Measurements from ENCODE around the gene GAN.
"Not testable (repeated sequence)": the region's sequence is repeated elsewhere in the genome, so short reads cannot be mapped to it uniquely, and the experiment has no call there.

The GAN gene

DNA sequence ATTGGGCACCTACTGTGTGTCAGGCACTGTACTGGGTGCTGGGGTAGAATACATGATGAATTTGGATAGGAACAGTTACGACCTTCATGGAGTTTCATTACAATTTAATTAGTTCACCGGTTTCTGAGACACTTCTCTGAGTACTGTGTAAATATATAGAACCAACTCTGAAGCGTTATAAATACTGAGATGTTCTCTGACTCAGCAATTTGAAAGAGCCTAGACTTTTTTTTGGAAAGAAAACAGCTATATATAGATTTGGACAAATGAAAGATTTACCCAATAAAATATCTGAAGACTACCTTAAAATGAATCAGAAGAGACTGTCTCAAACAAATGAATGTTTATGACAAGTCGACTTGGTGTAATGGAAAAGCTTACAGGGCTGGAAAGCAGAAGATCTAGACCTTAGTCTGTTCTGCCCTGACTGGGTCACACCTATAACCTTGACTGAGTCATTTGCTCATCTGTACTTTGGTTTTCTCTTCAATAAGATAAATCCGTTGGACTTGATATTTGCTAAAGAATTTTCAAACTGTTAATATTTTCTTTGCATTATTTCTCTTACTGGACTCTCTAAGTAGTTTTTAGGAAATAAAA, 4.6 kb upstream of the GAN start:
- DNase-seq (ENCODE audit: low spot score) = no peak

GRCh38 chr16:81311762-81312161, 3.0 kb upstream of the GAN start:
- DNase-seq (ENCODE audit: low spot score) = no peak

DNA sequence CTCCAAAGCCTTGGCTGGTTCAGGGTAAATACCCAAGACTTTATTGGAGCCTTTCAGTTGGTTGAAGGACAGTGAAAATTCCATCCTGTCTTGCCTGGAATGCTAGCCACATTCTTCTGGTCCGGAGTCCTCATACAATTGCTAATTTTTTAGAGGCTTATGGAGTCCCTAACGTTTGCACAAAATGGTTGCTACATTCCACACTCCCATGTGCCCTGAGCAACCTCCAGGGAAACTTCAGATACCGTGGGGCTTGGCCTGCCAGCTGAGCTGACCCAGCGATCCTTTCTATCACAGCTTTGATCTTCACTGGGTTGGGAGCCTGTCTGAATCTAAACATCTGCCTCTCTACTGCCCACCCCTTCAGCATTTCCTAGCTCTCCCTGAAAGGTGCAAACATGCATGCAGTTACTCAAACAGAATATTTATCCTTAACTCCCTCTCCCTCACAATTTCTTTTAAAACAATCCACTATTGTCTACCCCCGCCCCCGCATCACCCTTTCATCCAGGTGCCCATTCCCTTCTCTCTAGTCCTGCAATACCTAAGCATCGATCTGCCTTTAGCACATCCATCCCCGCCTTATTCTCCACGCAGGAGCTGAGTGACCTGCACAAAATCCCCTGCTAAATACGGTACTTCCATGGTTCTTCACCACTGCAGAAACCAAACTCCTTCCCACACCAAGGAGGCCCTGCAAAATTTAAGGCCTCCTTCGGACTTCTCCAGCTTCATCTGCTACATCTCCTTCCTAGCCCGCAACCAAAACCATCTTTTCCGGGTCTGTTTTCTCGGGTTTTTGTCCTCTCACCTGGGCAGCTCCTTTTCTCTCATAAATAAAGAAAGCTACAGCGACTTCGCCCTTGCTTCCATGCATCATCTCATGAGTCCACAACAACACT, 810 bp upstream of the GAN start:
- peak; percentile 42 for DNase-seq (ENCODE audit: low spot score)

GRCh38 chr16:81315271-81316175, 761 bp downstream of the GAN start:
- peak; percentile 51 for DNase-seq (ENCODE audit: low spot score)

- DNase-seq (ENCODE audit: low spot score) = no peak
Measured at GRCh38 chr16:81316176-81316496, 1.4 kb downstream of the GAN start.

DNA sequence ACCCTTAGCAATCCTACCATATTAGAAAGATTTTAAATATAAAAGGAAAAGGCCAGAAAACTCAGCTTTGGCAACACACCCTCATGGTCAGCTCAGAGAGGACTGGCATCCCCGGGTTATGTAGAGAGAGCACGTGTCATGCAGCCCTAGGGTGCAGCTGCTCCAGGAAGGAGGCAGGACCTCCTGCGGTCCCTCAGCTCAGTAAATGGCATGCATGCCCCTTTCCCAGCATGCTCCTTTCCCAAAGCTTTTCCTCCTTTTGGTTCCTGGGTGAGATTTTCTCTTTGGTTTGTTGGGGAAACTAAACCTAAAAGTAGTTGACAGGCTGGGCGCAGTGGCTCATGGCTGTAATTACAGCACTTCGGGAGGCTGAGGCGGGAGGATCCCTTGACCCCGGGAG, 3.9 kb downstream of the GAN start:
- no peak for DNase-seq (ENCODE audit: low spot score)

GRCh38 chr16:81319221-81319912, 4.6 kb downstream of the GAN start:
- no peak for DNase-seq (ENCODE audit: low spot score)

DNA sequence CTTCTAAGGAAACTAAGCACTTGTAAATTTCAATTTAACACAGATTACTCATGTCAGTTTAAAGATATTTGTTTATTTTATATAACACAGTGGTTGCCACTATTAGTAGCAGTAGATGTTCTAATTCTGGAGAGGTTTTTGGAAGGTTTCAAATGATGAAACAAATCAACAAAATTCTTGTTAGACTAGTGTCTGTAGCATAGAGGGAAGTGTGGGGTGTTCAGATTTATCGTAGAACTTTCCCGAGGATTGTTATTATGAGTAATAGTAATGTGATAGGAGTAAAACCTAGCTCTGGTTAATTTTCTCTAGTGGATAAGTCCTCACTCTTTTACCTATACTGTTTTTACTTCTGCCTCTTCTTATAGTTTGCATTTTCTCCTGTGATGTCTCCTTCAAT, 6.3 kb downstream of the GAN start:
- DNase-seq (ENCODE audit: low spot score) = no peak

- DNase-seq (ENCODE audit: low spot score) = no peak
Measured at GRCh38 chr16:81321536-81321935, 6.8 kb downstream of the GAN start.

DNA sequence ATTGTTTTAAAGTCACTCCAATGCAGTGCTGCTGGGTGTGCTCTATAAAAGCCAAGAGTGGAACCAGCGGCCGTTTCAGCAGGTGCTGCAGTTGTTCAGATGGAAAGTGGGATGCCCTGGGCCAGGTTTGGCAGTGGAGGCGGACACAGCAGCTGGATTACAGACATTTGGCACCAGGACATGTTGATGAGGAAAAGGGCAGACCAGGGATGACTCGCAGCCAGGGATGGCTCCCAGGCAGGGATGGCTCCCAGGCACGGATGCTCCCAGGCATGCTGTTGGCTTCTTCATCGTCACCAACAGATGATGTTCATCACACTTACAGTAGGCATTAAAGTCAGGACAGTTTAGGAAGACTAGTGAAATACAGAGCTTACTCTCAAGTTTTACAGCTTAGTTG, 10.0 kb downstream of the GAN start:
- DNase-seq (ENCODE audit: low spot score) = no peak

- DNase-seq (ENCODE audit: low spot score) = no peak
Measured at GRCh38 chr16:81327011-81327410, 12.2 kb downstream of the GAN start.

GRCh38 chr16:81327447-81328196, 12.9 kb downstream of the GAN start:
- no peak for DNase-seq (ENCODE audit: low spot score)

GRCh38 chr16:81329947-81330346, 15.2 kb downstream of the GAN start:
- DNase-seq (ENCODE audit: low spot score) = no peak

DNA sequence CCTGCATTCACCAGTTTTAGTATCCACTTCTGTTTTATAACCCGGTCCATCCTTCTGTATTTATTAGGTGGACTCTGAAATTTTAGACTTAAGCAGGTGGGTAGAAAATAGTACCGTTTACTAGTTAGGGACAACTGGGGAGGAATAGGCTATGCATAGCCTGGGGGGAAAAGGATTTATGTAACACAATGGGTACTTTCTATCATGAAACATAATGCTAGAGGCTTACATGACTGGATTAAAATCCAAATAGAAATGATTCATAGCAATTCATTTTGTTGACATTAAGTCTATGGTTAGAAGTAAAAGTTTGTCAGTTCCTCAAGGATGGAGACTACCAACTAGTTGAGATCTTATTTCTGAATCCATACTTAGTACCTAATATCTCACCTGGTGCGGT, 18.6 kb downstream of the GAN start:
- DNase-seq (ENCODE audit: low spot score) = no peak

DNA sequence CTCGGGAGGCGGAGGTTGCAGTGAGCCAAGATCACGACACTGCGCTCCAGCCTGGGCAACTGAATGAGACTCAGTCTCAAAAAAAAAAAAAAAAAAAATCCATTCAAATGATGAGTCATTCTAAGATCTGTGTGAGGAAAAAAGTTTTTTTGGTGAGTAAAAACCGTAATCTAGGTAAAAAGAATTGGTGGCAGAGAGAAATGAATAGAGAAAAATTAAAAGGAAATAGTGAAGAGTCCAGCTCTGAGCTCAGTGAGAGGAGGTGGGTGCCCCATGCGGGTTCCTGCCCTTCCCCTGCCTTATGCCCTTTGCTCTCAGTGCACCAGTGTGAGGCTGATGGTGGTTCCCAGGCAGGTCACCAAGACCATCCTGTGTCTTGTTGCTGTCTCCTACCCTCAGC, 20.9 kb downstream of the GAN start:
- no peak for DNase-seq (ENCODE audit: low spot score)

DNA sequence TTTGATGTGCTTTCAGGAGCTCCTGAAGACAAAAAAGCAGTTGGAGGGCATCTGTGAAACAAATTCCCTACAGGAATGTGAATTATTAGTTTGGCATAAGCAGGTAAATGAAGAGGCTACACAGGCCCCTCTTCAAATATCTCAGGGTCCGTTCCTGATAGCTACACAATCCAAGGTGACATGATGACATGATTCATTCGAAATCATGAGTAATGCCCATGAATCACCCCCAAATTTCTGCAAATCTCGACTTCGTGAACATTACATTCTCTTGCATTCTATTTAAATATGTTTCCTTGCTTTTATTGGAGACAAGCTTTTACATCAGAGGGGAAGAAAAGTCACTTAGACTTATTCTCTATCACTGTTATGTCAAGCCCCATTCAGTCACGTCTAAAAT, 22.3 kb downstream of the GAN start:
- DNase-seq (ENCODE audit: low spot score) = no peak

DNA sequence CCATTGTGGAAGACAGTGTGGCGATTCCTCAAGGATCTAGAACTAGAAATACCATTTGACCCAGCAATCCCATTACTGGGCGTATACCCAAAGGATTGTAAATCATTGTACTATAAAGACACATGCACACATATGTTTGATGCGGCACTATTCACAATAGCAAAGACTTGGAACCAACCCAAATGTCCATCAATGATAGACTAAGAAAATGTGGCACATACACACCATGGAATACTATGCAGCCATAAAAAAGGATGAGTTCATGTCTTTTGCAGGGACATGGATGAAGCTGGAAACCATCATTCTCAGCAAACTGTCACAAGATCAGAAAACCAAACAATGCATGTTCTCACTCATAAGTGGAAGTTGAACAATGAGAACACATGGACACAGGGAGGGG, 30.4 kb downstream of the GAN start:
- DNase-seq (ENCODE audit: low spot score) = not testable (repeated sequence)

DNA sequence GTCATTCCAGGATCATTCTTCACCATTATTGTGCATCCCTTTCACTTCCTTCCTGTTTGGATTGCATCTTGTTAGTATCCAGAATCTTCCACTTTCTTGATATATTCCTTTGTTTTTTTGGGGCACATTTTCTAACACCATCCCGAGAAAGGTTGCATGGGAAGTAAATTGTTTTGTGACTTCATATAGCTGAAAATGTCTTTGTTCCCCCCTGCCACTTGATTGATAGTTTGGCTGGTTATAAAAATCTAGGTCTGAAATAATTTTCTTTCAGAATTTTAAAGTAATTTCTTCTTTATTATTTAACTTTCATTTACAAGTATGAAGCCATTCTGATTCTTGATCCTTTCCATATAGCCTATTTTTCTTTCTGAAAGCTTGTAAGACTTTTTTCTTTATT, 32.7 kb downstream of the GAN start:
- DNase-seq (ENCODE audit: low spot score) = no peak

DNA sequence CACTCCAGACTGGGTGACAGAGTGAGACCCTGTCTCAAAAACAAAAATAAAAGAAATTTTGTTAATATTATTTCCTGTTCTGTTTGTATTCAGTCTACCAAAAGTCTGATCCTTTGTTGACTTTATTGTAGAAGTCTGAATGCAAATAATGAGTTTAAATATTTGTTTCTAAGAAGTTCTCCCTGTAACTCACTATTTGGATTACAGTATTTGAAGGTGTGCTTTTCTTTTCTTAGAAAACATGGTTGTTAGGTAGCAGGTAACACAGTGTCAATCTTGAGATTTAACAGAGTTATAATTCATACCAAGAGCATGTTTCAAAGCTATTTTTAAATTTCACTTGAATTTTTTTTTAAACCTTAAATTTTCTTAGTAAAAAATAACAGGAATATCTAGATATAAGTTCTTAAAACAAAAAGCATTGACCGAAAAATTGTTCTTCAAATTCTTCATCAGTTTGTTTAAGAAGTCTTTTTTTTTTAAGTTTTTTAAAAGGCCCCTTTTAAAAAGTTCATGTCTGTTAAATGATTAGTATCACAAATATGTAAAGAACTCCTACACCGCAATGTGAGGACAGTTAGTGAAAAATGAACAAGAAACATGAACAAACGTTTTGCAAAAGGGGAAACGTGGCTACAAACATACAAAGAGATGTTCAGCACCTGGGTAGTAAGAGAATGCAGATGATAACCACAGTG, 35.0 kb downstream of the GAN start:
- DNase-seq (ENCODE audit: low spot score) = no peak

DNA sequence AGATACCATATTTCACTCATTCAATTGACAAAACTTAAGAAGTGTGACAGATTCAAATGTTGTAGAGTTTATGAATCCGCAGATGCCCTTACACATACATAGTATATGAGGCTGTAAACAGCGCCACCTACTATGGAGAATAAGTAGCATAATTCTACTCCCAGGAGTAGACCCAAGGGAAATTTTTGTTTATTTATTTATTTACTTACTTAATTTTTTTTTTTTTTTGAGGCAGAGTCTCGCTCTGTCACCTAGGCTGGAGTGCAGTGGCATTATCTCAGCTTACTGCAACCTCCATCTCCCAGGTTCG, 35.5 kb downstream of the GAN start:
- no peak for DNase-seq (ENCODE audit: low spot score)

GRCh38 chr16:81353895-81354294, 39.1 kb downstream of the GAN start:
- no peak for DNase-seq (ENCODE audit: low spot score)

Measured in iPS-NIHi11 (cell line).